Measurements from ENCODE around the gene QRSL1.
"Not testable (repeated sequence)": the region's sequence is repeated elsewhere in the genome, so short reads cannot be mapped to it uniquely, and the experiment has no call there.

The QRSL1 gene

DNA sequence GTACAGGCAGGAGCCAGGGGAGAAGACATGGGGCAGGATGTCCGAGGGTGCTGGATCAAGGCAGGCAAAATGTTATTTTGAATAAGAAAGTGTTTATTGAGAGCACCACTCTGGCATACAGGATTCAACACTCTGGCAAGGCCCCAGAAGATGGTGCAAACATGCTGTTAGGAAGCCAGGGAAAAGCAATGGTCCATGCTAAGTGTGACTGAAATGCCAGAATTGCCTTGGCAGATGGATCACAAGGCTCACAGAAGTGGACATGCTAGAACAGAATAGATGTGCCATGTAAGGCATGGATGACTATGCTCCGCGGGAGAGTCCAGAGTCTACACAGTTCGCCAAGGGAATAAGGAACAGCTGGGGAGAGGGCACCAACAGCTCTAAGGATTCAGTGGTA, 54.6 kb downstream of the QRSL1 start:
- no peak for DNase-seq

DNA sequence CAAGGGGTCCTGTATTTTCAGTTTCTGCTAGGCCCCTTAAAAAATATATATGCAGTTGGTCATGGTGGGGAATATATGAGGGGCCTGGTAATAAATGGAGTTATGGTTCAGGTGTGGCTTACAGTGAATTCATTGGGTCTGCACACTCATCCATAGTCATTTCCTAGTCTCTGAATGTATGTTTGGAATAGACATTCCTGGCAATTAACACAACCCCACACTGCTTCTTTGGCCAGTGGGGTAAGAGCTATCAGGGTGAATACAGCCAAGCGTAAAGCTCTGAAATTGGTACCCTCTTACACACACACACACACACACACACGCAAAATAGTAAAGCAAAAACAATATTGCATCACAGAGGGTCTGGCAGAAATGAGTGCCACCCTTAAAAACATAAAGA, 56.5 kb downstream of the QRSL1 start:
- DNase-seq = no peak

DNA sequence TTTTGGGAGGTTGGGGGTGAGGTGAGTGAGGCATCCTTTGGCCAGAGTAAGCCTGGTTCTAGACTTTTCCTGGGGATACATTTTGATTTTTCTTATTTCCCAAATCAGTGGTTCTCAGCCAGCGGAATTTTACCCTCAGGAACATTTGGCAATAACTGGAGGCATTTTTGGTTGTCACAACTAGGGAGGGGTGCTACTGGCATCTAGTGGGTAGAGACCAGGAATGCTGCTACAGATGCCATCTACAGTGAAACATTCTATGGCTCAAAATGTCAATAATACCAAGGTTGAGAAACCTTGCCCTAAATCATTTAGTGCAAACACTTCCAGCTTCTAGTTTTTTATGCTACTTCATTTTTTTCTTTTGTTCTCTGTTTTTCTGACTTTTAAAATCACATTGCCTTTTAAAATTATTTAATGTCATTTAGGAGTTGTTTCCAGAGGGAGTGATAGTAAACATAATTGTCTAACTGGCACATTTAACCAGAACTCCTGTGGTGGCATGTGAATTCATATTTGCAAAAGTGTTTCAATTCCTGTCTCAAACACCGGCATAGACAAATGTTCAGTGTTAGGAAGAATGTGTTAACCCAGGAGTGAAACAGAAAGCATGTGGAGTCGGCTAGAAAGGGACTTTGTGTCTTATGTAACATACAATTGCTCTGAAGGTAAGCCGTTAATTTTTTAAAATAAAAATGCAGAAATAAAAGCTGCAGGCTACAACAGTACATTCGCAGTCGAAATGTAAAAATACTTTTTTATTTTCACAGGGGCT, 59.0 kb downstream of the QRSL1 start:
- DNase-seq = peak; percentile 35

DNA sequence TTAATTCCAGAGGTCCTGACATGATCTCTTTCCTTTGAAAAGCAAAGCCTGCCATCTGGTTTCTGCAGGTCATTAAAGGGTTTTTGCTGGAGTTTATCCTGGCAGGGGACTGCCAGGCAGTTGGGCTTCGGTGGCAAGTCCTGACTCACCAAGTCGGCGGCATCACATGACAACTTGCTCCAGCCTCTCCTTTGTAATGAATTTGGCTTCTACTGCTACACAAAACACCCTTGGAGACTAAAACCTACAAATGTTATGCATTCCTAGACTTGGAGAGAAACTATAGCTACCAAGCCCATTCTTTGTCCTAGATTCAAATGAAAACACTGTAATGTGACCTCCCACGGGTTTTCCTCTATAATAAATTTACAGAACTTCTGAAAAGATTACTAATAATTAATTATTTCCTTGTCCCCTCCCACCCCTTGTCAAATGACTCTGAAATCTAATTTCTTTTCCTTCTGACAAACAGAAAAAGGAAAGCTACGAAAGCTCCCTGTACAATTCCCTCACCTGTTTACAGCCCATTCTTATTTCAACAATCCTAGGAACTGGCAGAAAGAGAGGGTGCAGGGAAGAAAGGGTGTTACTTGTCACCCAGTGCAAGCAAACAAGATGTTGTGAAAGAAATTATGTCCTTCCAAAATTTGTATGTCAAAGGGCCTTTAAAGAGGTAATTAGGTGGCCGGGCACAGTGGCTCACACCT, 62.9 kb downstream of the QRSL1 start:
- no peak for DNase-seq

DNA sequence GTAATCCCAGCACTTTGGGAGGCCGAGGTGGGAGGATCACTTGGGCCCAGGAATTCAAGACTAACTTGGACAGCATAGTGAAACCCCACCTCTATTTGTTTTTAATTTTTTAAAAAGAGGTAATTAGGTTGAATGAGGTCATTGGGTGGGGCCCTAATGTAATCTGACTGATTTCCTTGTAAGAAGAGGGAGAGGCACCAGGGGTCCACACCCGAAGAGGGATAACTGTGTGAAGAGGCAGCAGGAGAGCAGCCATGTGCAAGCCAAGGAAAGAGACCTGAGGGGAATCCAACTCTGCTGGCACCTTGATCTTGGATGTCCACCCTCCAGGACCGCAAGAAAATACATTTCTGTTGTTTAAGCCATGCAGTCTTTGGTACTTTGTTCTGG, 63.4 kb downstream of the QRSL1 start:
- no peak for DNase-seq

DNA sequence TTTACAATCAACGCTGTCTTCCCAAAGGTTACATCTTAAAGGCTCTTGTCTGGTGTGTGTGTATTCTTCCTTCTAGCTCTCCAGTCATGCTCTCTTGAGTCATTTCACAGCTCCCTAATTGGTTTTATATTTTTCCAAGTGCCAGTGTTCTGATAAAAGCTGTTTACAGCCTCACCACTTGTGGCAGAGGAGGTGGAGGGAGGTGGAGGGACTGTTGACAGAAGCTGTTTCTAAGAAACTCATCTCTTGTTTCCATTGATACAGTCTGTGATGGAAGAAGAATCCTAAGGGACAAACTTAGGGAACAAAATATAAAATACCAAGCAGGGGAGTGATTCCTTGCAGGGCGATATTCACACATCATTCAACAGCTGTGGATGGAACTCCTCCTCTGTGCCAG, 64.0 kb downstream of the QRSL1 start:
- DNase-seq = no peak

DNA sequence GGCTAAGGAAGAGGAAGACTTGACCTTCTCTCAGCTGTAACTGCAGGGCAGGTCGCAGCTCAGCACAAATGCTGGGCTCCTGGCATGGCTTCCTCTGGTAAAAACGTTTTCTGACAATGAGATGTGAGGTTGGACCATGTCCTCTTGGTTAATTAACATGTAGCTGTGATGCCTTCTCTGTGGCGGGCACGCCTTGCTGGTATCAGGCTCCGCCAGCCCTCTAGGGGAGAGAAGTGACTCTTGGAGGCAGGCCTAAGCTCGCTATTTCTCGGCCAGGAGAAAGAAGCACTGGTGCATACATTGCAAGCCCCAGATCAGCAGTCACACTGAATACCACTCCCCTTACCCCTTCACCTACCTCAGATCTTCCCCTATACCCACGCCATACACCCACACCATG, 65.0 kb downstream of the QRSL1 start:
- no peak for DNase-seq

DNA sequence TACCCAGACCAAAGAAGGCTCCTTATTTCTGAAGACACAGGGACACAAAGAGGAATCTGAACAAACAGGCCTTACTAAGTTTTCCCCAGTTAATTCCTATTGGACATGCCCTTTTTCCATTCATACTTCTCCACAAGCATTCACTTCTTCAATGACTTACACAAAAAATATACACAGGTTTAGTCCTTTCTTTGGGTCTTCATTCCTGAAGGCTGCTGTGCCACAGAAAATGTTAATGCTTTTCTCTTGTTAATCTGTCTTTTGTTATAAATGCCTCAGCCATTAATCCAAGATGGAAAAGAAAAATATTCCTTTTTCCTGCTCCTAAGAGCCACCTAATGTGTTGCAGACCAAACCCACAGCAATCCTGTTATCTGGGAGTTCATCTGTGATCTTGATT, 71.2 kb downstream of the QRSL1 start:
- no peak for DNase-seq

DNA sequence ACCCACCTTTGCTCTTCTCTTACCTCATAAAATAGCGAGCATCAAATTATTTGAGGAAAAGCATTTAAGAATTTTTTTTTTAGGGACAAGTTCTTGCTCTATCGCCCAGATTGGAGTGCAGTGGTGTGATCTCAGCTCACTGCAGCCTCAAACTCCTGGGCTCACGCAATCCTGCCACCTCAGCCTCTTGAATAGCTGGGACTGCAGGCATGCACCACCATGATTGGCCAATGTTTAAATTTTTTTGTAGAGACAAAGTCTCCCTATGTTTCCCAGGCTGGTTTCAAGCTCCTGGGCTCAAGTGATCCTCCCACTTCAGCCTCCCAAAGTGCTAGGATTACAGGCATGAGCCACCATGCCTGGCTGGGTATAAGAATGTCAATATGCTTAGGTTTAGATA, 71.8 kb downstream of the QRSL1 start:
- not testable (repeated sequence) for DNase-seq

DNA sequence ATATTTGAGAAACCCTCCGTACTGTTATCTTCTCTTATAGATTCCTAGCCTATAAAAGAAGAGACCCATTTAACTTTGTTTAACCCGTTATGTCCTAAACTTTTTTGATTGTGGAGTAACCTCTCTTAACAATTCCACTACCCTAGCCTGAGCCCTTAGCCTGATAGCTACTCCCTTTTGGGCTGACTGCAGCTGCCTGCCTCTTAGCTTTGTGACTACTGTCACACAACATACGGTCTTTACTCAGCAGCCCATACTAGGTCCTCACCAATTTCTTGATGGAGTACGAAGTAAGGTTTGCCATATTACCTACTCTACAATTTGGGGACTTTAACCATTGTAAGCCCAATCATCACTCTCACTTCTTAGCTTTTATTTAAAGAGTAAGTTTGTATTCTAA, 72.7 kb downstream of the QRSL1 start:
- no peak for DNase-seq

DNA sequence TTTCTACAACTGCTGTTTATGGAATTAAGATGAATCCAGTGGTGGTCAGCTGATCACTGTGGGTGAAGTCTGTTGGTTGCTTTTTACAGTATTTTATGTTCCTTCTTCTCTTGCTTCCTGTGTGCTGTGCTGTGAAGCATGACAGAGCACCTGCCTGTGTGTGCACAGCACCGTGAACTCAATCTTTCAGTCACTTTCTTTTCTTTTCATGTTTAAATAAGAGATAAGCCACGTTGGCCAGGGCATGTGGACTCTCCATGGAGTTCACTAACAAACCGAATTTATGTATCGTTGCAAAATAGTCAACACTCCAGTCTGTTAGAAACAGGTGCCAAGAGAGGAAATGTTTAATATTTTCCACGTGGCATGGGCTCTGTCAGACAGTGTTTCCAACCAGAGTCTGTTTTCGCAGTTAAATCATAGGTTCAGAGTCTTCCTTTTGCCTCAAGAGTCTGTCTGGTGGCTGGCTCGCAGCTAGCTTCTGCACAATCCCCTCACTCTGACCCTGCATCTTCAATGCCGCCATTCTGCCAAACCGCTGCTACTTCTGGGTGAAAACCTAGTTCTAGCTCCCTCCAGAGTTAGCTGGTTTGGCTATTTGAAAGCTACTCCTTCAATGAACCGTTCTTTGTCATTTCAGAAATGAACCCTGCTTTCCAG, 73.2 kb downstream of the QRSL1 start:
- no peak for DNase-seq

DNA sequence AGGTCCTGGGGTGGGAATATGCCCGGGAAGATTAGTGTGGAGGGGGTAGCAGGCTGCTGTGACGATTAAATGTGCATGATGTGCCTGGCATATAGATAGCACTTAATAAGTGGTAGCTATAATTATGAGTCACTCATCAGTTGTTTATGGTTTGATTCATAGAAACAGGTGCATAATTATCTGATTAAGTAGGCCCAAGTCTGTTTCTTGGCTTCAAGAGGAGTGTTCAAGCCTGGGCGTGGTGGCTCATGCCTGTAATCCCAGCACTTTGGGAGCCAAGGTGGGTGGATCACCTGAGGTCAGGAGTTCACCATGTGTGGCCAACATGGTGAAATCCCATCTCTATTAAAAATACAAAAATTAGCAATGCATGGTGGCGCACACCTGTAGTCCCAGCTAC, 74.9 kb downstream of the QRSL1 start:
- DNase-seq = no peak

DNA sequence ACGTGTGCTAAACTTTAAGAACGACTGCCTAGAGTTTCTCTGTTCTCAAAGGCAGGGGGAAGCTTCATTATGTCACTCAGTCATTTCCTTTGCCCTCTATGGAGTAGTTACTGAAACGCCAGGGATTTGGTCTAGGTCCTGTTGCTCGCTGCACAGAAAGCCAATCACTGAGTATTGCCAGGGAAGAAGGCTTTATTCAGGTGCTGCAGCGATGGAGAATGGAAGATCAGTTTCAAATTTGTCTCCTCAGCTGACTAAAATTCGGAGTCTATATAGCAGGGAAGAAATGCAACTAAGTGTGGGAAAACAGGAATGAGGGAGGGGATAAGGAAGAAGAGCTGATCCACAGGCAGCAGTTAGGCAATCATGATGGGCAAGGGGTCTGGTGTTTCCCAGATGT, 75.8 kb downstream of the QRSL1 start:
- no peak for DNase-seq

DNA sequence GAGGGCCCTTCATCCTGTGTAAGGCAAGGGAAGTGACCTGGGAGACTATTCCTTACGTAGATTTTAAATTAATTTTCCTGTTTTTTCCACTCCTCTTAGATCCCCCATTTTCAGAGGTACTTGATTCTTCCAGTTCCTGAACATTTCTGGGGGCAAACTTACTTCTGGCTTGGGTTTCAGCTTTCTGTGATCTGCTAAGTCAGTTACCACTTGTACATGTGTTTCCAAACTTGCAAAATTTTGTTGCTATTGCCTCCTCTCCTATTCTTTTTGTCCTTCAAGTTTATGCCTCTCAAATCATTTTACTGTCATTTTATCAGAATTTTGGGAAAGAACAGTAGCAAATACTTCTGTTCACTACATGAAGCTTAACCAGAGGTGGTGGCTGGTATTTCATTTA, 81.2 kb downstream of the QRSL1 start:
- no peak for DNase-seq

DNA sequence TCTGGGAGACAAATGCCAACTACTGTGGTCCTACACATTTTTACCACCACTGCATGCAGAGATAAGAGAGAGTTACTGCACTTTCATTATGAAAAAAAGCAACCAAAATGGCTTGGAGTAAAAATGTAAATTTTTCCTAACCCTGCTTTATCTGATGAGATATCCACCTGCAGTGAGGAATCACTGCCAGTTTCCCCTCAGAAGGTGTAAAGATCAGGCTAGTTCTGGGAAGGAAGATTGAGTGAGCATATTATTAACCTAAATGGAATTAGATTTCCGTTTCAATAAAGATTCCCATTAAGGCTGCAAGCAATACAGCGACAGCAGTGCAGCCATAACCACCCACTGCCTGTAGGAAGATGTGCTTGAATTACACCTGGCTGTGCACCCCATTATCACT, 84.9 kb downstream of the QRSL1 start:
- peak; percentile 38 for DNase-seq

DNA sequence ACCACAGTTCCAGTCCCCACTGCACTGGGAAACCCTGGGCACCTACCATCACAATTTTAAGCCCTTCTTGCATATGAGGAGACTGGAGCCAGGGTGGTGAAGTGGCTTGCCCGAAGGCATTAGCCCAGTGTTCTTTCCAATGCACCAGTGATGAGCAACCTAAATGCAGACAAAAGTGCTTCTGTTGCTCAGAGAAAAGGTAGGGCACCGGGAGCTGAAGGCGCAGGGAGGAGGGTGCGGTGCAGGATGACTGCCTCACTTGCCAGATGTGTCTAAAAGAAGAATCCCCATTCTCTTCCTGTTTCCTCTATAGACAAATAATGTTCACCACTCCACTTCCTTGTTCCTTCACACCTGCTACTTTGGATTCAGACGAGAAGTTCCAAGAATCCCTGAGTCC, 86.5 kb downstream of the QRSL1 start:
- DNase-seq = no peak

DNA sequence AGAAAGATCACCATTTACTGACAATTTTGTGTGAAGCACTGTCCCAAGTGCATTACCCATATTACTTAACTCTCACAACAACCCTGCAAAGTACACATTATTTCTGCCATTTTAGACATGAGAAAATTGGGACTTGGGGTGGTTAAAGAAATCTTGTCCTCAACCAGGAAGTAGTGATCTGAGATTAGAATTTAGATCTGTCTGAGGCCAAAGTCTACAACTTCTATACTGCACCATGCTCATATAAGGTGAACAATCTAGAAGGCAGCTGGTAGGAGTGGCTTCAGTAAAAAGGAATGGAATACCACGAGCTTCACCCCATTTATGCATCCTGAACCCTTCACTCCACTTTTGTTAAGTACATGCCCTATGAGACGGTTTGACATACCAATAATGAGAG, 87.6 kb downstream of the QRSL1 start:
- DNase-seq = no peak

Measured in OCI-M1 (cell line).